Ecto neural progenitor cell (in vitro differentiated cells): ENCODE data around the gene ABCA3.

Experiments used
- DNase-seq: peaks from one replicate; pipeline ENCODE4 v3.0.0-alpha.2; 2018; ENCODE audit warnings: low spot score

ABCA3 gene

DNA sequence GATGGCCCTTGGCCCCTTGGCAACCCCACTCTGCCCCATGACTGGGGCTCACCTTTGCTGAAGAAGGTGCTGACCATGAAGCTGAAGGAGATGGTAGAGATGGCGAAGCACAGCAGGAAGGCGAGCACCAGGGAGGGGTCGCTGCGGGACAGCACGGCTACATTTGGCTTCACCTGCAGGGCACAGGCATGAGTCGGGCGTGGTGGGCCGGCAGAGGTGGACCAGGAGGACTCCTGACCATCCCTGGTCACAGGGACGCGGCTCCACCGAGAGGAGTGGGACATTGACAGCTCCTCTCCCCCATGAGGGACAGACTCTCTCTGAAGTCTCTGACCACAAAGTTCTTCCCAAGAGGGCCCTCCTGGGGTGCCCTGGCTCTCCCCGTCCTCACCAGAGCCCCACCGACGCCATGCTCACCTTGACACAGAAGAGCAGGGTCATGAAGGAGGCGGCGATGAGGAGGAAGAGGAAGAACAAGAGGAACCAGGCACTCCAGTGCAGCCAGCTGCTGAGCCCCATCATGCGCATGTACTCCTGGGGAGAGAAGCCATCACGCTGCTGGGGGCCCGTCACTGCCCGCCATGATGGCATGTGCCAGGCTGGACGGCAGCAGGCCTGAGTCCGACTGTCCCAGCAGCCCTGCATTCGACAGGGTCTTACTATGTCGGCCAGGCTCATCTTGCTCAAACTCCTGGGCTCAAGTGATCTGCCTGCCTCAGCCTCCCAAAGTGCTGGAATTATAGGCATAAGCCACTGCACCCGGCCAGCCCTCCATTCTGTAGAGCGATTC lies 23.1 kb downstream of the ABCA3 start:
- no peak for DNase-seq

DNA sequence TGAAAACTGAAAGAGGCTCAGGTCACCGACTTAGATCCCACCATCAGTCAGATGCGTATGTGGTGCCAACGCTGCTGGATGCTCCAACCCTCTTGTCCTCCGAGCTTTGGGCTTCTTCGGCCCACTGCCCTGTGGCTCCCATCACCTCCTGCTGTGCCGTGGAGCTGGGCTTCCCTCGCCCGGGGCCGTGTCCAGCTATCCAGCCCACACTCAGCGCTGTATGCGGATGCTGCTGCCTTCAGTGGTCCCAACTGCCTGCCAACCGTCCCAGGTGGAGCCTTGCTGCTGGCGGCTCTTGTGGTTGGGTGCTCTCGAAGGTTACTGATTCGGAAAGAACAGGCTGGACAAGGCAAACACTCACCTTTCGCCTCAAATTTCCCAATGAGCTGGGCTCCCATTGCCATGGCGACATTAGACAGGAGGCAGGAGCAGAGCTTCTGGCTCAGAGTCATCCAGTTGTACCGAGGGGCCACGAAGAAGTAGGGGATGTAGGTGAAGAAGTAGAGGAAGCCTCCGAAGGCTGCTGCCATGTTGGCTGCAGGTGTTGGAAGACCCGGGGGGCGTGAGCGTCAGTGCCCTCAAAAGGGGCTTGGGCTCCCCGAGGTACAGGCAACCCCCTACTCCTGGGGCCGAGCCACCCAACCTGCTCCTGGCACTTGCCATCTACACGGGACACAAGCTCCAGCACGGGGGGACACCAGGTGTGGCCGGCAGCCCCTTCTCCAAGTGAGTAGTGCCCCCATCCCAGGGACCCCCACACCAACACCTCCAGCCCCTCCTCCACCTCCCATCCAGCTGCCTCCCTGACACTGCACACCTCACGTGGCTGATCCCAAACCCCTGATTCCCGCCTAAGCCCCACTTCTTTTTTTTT lies 32.2 kb downstream of the ABCA3 start:
- DNase-seq = no peak

DNA sequence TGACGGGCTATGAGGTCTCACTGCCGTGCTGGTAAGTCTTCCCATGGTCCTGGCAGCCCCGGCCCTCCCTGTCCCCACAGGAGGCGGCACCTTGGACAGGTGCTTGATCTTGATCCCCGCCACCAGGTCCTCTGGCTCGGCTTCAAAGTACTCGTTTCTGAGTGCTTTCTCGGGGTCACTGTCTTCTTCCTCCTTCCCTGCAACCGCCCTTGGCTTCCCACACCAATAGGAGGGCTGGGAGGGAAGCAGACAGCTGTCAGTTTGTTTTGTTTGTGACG lies 40.7 kb downstream of the ABCA3 start:
- no peak for DNase-seq

DNA sequence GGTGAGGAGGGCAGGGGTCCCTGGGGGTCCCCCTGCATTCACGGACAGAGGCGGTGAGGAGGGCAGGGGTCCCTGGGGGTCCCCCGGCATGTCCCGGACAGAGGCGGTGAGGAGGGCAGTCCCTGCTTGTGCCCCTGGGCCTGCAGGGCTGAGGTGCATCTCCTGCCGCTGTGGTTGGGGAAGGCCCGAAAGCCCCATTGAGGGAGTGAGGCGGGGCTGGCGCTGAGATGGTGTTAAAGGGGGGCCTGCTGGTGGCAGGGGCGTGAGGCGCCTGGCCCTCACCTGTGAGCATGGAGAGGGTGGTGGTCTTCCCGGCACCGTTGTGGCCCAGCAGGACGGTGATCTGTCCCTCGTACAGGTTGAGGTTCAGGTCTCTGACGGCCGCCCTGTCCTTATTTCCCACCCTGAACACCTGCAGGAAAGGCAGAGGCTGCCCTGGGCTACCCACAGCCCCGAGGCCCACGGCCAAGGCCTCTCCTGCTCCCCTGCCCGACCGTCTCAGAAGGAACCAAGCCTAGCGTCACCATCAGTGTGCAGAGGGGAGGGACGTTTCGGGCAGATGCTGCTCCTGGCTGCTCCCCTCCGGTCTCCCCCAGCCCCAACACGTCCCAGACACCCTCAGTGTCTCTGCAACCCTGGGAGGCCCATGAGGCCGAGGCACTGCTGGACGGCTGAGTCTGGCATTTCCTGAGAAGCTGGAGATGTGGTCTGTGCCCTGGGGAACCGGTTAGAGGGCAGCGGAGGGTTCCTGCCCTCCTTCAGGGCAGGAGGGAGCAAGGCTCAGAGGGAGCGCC lies 41.2 kb downstream of the ABCA3 start:
- no peak for DNase-seq

DNA sequence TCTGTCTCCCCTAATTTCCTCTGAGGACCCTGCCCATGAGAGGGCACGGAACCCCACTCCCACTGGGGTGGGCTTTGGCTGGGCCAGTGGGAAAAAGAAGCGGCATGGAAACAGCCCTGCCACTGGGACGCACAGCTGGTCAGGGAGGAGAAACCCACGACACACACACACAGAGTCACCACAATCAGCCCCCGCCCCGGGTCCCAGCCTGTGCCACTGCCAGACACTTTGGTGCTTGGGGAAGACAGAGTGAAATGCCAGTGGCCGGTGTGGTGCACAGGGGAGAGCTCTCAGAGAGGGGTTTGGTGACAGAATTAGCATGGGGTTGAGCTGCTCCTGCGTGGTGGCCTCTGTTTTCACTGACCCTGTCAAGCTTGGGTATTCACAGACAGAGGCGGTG lies 41.9 kb downstream of the ABCA3 start:
- DNase-seq = no peak

DNA sequence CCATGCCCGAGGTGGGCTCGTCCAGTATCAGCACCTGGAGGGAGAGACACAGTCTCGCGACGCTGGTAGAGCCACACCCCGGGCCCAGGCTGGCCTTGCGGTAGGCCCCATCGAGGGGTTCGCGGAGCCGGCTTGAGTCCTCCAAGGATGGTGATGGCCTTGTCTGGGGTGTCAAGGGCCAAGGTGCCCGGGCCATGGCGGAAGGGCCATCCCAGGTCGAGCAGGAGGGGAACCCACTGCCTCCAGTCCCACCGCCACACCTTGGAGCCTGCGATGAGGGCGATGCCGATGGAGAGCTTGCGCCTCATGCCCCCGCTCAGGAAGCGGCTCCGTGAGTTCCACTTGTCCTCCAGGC lies 43.0 kb downstream of the ABCA3 start:
- no peak for DNase-seq

DNA sequence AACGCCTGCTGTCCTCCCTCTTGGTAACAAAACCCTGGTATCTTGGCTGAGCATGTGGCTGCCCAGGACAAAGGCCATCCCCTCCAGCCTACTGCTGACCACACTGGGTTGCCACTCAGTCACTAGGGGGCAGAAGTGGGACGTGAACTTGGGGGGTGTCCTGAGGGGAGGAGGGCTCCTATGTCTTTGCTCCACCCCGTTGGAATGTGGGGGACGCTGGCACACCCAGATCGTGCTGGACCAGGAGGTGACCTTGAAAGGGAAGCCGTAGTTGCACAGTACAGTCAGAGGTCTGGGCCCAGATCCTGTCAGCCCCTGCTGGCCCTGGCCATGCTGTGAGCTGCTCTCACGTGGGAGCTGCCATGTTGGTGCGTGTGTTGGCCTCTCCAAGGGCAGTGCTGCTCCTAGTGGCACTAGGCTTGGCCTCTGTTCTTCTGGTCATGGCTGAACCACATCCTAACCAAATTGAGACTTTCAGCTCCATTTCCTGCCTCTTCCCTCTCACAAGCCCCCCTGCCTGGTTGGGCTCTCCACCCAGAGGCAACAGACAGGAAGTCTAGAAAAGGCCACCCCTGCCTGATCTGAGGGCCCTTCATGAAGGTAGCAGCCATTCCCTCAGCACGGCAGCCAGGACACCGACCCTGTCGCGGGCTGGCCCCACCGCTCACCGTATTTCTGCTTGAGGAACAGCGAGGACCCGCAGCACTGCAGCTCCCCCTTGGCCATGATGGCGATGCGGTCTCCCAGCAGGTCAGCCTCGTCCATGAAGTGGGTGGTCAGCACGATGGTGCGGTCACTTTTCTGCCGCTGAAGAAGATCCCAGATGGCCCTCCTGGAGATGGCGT lies 43.6 kb downstream of the ABCA3 start:
- no peak for DNase-seq

DNA sequence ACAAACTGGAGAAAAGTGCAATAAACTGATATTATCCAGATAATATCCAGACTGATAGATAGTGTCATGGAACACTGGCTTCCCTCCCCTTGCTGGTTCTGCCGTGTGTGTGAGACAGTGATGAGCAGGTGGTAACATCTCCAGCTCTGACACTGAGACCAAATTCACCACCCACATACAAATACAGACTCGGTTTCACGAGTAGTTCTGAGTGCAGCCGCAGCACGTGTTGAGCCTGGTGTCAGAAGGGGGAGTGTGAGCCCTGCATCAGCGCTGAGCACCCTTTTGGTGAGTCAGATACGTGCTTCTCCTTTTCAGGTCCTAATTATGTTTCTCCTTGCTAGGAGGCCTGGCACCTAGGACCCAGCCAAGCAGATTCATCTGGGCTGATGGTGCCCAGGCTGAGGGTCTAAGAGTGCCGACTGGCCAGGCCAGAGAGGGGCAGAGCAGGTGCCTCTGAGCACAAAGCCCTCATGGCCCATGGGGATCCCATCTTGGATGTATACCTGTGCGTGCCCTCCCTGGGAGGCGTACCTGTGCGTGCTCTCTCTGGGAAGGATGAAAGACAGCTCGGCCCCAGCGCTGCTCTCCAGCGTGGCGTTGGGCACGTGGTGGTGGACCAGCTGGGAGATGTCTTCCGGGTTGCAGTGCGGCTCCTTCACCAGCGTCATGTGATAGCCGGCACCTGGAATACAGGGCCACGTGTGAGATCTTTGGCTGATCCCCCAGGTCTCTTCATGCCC lies 45.3 kb downstream of the ABCA3 start:
- DNase-seq = no peak

DNA sequence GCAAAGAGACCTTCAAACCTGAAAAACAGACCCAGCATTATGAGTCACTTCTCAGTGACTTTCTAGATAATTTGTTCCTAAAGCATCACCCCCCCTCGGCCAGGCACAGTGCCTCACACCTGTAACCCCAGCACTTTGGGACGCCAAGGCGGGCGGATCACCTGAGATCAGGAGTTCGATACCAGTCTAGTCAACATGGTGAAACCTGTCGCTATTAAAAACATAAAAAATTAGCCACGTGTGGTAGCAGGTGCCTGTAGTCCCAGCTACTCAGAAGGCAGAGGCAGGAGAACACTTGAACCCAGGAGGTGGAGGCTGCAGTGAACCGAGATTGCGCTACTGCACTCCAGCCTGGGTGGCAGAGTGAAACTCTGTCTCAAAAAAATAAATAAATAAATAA lies 48.3 kb downstream of the ABCA3 start:
- DNase-seq = no peak

DNA sequence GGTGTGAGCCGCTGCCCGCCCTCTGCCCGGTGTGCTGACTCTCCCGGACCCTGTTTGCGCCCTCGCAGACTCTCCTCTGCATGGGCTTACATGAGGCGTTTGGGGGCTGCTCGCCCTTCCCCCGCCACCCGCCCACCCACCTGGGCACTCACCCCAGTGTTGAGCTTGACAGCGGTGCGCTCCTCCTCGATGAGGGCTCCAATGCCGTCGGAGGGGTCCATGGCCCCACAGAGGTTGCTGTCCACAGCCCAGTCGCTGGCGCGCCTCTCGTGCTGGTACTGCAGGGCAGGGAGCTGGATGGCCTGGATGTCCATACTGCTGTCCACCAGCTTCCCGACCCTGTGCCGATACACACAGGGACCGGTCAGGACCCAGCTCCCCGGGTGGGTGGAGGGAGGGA lies 51.2 kb downstream of the ABCA3 start:
- no peak for DNase-seq

DNA sequence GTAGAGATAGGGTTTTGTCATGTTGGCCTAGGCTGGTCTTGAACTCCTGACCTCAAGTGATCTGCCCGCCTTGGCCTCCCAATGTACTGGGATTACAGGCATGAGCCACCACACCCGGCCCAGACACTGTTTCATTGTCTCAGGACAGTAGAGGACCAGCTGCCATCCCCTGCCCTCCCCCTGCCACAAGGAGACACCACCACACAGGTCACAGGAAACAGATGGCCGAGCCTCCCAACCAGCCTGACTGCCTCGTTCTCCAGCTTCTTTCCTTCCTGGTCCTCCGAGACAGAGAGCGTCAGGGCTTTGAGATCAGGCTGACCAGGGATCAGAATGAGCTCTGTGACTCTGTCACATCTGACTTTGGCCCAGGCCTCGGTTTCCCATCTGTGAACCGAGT lies 51.8 kb downstream of the ABCA3 start:
- DNase-seq = no peak

DNA sequence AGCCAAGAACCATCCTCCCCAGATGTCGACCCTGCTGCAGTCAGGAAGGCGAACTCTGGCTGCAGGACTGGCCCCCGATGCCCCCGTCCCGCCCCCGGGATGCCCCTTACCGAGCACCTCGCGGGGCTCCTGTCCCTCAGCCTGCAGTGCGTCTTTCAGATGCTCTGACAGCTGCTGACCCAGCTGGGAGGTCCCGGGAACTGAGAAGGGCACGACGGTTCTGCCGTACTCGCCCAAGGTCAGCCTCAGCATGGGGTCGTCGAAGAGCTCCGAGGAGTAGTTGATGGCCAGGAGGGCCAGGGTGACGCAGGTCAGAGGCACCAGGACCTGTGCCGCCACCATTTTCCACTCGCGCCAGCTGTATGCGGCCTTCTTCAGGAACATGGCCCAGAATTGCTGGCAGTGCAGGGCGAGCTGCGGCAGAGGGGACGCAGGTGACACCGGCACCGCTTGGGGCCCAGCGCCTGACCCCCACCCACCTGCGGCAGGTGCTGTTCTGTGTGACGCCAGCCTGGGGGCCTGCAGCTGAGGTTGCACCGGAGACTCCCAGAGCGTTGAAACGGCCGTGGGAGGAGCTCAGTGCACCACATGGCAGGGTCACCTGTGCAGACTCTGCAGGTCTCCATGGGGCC lies 52.5 kb downstream of the ABCA3 start:
- no peak for DNase-seq

DNA sequence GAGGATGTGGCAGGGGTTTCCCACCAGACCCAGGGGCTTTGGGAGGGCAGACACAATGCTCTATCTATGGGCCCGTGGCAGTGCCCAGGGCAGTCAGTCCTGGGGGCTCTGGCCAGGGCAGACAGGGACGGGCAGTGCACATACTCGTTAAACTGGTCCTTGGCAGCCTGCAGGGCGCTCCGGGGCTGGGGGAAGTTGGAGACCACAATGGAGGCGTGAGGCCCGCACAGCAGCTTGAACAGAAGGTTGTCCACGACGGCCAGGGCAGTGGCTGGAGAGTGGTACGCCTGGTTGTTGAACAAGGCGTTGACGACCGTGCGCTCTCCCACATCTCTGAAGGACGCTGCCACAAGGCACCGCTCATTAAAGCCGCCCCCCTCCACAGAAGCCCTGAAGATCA lies 54.0 kb downstream of the ABCA3 start:
- no peak for DNase-seq

DNA sequence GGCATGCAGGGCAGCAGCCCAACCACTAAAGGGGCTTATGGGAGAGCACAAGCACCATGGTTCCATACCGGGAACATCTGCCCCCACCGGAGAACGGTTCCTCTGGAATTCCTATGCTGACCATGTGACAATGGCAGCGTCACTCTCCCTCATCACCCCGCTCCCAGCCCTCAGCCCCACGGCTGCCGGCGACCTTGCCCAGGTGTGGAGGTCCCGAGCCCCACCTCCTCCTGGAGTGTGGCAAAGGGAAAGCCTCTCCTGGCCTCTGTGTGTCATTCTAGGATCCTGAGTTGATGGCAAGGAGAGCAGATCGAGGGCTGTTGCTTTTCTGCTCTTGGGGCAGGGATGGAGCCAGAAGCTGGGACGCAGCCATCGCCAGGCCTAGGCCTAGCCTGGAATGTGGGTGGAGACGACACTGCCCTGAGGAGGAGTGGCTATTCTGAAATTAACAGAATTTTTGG lies 54.8 kb downstream of the ABCA3 start:
- no peak for DNase-seq

DNA sequence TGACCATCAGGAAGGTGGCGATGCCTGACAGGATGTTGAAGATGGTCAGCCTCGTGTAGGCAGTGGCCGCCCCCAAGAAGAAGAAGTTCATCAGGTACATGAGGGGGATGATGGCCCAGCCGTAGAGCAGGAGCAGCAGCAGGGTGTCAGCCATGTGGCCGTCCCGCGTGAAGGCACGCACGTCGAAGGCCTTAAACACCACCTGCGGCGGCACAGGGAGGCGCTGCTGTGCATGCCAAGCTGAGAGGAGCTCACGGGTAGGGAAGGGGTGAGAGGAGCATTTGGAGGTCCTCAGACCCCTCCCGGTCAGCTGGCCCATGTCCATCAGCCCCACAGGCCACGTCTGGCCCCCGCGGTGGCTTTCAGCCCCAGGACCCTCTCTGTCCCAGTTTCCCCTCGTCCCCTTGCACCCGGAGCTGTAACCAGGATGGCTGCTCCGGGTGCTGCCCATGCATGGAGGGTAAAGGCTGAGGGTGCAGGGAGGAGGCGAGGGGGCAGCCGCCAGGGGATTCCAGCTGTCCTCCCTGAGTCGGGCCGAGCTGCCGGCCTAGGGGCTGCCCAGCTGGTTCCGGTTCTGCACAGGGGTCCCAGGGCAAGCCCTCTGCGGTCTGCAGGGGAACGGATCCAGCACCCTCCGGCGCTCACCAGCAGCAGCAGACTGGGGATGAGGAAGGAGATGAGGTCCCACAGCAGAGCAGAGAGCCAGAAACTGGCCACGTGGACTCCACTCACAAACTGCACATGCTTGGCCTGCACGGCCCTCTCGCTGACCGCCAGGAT lies 55.5 kb downstream of the ABCA3 start:
- no peak for DNase-seq

DNA sequence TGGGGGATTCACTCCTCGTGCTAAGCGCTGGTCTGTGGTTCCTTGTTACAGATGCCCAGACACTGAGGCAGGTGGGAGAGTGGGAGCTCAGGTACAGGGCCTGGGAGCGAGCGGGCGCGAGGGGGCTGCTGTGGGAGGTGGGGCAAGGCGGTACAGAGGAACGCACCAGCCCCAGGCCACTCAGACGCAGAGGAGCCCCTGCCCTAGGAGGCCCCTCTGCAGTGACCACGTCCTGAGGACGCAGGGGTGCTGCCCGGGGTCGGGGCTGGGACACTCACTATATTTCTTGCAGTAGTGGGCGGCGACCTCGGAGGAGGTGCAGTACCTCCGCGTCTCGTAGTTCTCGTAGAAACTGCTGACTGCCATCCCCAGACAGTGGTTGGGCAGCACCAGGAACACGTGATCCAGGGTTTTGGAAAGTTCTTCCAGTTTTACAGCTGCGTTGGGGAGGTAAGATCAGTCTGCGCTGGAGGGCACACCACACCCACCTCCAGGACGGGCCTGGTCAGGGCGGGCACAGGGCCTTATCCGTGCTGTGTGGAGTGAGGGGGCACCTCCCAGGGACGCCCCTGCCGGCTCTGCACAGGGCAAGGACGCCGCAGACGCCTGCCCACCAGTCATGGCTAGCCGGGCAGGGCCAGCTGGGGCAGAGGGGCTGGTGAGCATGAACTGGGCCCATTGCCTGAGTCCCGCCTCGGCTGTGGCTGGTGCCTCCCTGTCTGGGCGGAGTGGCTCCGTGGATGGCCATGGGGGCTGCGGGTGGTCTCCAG lies 56.3 kb downstream of the ABCA3 start:
- DNase-seq = no peak

DNA sequence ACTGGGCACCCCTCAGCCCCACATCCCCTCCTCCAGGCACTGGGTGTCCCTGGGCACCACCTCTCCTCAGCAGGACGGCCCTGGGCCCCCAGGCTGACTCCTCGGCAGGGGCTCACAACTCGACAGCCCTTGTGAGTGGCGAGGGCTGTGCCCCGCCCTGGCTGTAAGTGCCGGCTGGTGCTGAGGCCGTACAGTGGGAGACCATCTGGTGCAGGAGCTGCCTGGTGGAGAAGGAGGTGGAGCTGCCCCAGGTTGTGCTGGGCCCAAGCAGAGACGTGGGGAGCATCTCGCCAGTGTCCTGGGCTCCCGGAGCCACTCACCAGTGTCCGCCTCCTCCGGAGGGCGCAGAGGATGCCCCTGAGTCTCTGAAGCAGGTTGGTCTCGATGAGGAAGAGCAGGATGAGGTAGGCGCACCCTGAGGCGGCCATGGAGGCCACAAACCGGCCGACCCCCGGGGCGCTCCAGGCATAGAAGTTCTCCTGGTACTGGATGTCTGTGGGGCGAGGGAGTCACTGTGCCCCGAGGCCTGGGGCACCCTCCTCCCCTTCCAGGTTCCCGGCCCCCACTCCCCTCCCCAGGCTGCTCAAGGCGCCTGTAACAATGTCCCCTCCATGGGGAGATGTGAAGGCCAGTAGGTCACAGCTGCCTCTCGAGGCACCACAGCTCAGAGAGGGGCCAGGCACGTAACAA lies 57.5 kb downstream of the ABCA3 start:
- DNase-seq = no peak

DNA sequence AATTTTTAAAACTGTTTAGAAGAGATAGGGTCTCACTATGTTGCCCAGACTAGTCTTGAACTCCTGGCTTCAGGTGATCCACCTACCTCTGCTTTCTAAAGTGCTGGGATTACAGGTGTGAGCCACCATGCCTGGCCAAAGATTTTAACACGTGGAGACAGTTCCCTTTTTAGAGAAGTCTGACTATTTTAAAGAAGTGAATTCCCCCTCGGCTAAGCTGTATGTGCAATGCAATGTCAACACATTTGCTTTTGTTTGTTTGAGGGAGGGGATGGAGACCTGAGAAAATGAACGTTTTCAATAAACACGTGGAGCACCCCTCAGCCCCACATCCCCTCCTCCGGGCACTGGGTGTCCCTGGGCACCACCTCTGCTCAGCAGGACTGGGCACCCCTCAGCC lies 58.3 kb downstream of the ABCA3 start:
- DNase-seq = no peak
